SK-N-SH treated with all-trans-retinoic acid at 6 μM for 48 hours (cell line): ENCODE measurements around the gene HSDL1.

ENCODE experiments used
- CSDC2 ChIP-seq: fragments of 250-450 bp; sonication (Bioruptor Pico); IDR thresholded peaks from 2 replicates; pipeline ENCODE4 v1.5.0; 2020; ENCODE audit warnings: mild to moderate bottlenecking, moderate library complexity
- GLIS3 ChIP-seq: fragments of 250-450 bp; sonication (Bioruptor Pico); IDR thresholded peaks from 2 replicates; pipeline ENCODE4 v1.5.0; 2020; ENCODE audit warnings: mild to moderate bottlenecking, moderate library complexity
- RARB ChIP-seq: fragments of 250-450 bp; sonication (Bioruptor Pico); IDR thresholded peaks from 2 replicates; pipeline ENCODE4 v1.8.0; 2021; ENCODE audit warnings: mild to moderate bottlenecking, moderate library complexity
- SNAI2 ChIP-seq: fragments of 250-450 bp; sonication (Bioruptor Pico); IDR thresholded peaks from 2 replicates; pipeline ENCODE4 v1.5.0; 2020; ENCODE audit warnings: mild to moderate bottlenecking, moderate library complexity
- ZFP30 ChIP-seq: fragments of 450-650 bp; formaldehyde crosslinking; IDR thresholded peaks from 2 replicates; pipeline ENCODE4 v1.5.0; 2022; ENCODE audit warnings: mild to moderate bottlenecking, moderate library complexity
- ZNF70 ChIP-seq: fragments of 450-650 bp; formaldehyde crosslinking; IDR thresholded peaks from 2 replicates; pipeline ENCODE4 v1.5.0; 2020; ENCODE audit warnings: mild to moderate bottlenecking, moderate library complexity
- TF ChIP-seq, protein P1 (sequence below): fragments of 250-450 bp; sonication (Bioruptor Pico); IDR thresholded peaks from 2 replicates; pipeline ENCODE4 v1.8.0; 2021; ENCODE audit warnings: low read depth, mild to moderate bottlenecking, moderate library complexity, borderline replicate concordance
- TF ChIP-seq, protein P2 (sequence below): fragments of 250-450 bp; sonication (Bioruptor Pico); IDR thresholded peaks from 2 replicates; pipeline ENCODE4 v1.5.1; 2020; ENCODE audit warnings: low read depth, mild to moderate bottlenecking, moderate library complexity
- TF ChIP-seq, protein P3 (sequence below): fragments of 250-450 bp; sonication (Bioruptor Pico); IDR thresholded peaks from 2 replicates; pipeline ENCODE4 v1.8.0; 2020; ENCODE audit warnings: mild to moderate bottlenecking, moderate library complexity, borderline replicate concordance

DNA sequence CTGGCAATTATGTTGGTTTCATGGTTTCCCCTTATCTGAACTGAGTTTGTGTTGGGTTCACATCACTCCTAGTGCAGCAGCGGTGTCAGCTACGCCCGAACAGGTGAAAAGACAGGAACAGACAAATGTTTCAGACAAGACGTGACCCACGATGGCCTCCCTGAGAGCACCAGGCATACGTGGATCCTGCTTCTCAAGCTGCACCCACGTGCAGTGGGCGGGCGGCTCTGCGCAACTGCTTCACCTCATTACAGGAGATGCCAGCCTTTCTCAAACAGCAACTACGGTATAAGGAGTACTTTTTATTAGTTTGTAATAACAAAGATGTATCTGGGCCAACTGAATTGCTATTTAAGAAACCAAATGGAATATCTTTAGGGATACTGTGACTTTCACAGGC is 69.6 kb downstream of the HSDL1 start:
- no peak for TF ChIP-seq SNAI2 (CRISPR knock-in tag)
- TF ChIP-seq ZFP30 (CRISPR knock-in tag), result no peak
- no peak for TF ChIP-seq ZNF70
- TF ChIP-seq, protein P1, sequence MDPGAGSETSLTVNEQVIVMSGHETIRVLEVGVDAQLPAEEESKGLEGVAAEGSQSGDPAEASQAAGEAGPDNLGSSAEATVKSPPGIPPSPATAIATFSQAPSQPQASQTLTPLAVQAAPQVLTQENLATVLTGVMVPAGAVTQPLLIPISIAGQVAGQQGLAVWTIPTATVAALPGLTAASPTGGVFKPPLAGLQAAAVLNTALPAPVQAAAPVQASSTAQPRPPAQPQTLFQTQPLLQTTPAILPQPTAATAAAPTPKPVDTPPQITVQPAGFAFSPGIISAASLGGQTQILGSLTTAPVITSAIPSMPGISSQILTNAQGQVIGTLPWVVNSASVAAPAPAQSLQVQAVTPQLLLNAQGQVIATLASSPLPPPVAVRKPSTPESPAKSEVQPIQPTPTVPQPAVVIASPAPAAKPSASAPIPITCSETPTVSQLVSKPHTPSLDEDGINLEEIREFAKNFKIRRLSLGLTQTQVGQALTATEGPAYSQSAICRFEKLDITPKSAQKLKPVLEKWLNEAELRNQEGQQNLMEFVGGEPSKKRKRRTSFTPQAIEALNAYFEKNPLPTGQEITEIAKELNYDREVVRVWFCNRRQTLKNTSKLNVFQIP, result no peak
- TF ChIP-seq, protein P2, sequence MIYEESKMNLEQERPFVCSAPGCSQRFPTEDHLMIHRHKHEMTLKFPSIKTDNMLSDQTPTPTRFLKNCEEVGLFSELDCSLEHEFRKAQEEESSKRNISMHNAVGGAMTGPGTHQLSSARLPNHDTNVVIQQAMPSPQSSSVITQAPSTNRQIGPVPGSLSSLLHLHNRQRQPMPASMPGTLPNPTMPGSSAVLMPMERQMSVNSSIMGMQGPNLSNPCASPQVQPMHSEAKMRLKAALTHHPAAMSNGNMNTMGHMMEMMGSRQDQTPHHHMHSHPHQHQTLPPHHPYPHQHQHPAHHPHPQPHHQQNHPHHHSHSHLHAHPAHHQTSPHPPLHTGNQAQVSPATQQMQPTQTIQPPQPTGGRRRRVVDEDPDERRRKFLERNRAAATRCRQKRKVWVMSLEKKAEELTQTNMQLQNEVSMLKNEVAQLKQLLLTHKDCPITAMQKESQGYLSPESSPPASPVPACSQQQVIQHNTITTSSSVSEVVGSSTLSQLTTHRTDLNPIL (CRISPR knock-in tag), result no peak
- TF ChIP-seq RARB (CRISPR knock-in tag), result no peak
- TF ChIP-seq, protein P3, sequence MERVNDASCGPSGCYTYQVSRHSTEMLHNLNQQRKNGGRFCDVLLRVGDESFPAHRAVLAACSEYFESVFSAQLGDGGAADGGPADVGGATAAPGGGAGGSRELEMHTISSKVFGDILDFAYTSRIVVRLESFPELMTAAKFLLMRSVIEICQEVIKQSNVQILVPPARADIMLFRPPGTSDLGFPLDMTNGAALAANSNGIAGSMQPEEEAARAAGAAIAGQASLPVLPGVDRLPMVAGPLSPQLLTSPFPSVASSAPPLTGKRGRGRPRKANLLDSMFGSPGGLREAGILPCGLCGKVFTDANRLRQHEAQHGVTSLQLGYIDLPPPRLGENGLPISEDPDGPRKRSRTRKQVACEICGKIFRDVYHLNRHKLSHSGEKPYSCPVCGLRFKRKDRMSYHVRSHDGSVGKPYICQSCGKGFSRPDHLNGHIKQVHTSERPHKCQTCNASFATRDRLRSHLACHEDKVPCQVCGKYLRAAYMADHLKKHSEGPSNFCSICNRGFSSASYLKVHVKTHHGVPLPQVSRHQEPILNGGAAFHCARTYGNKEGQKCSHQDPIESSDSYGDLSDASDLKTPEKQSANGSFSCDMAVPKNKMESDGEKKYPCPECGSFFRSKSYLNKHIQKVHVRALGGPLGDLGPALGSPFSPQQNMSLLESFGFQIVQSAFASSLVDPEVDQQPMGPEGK (CRISPR knock-in tag), result no peak
- no peak for TF ChIP-seq GLIS3 (CRISPR knock-in tag)
- TF ChIP-seq CSDC2, result no peak
